Thoracic aorta (tissue), 2 donors: Measurements from ENCODE around the gene MTHFSD. TPM values are rescaled to one million over a fixed set of nuclear protein-coding genes. Genes with fewer than 3 reads are reported as not detected.

Experiments
- ATAC-seq: fragments of 150-250 bp; one replicate; pipeline ENCODE4 v1.8.0; 2017; ENCODE audit warnings: low read depth; ENCODE audit not compliant: insufficient number of reproducible peaks, low FRiP score
- DNase-seq: peaks from one replicate; pipeline ENCODE4 v3.0.0-alpha.2; 2020; ENCODE audit warnings: low spot score
- H3K27ac ChIP-seq, 2 donors: fragments of 200-600 bp; sonication (generic); 1 replicate in 1 of 2; 2 replicates in 1 of 2; pipeline ENCODE4 v1.5.1; 2016; ENCODE audit warnings: mild to moderate bottlenecking in 2 of 2, moderate library complexity in 2 of 2
- H3K27me3 ChIP-seq: fragments of 200-600 bp; sonication (generic); replicated peaks from 2 replicates; pipeline ENCODE4 v1.6.0; 2016; ENCODE audit warnings: mild to moderate bottlenecking; ENCODE audit not compliant: insufficient read depth
- H3K36me3 ChIP-seq: fragments of 200-600 bp; sonication (generic); one replicate; pipeline ENCODE4 v1.5.1; 2016
- H3K4me1 ChIP-seq, 2 donors: fragments of 200-600 bp; sonication (generic); 1 replicate in 1 of 2; 2 replicates in 1 of 2; pipeline versions ENCODE4 v1.5.1 to v1.6.0; 2016; ENCODE audit warnings: low read depth in 2 of 2, mild to moderate bottlenecking in 1 of 2; ENCODE audit not compliant: control insufficient read depth in 1 of 2
- H3K4me3 ChIP-seq: fragments of 200-600 bp; sonication (generic); 2 replicates; pipeline ENCODE4 v1.5.1; 2016; ENCODE audit warnings: mild to moderate bottlenecking
- H3K9me3 ChIP-seq: fragments of 200-600 bp; sonication (generic); 2 replicates; pipeline ENCODE4 v1.5.1; 2016
- CTCF ChIP-seq: fragments of 200-600 bp; sonication (generic); IDR thresholded peaks from one replicate; pipeline ENCODE4 v1.5.1; 2019; ENCODE audit warnings: antibody characterized with exemption
- total RNA-seq, 2 donors: library from RNA; depleted of rRNA; stranded (reverse); fragments of >200 nt; gene quantifications; one replicate each; pipeline versions ENCODE4 v1.1.0 to v1.2.3, GENCODE V29; 2016

Gene MTHFSD
- total RNA-seq, 2 donors from 2014 or later, result 25.0 to 30.8 TPM

GRCh38 chr16:86565644-86566511 lies 10.8 kb upstream of the MTHFSD start:
- no peak for TF ChIP-seq CTCF
- no peaks in the 10 kb centered on the region for H3K36me3 ChIP-seq
- DNase-seq (no peak), ATAC-seq (no peak)
- no peaks in the 10 kb centered on the region for H3K9me3 ChIP-seq
- no peaks in the 10 kb centered on the region for H3K4me1 ChIP-seq
- peak overlapping the region; percentile 91 to 97 for H3K27ac ChIP-seq
- no peaks in the 10 kb centered on the region for H3K27me3 ChIP-seq
- H3K4me3 ChIP-seq, result peak overlapping the region; percentile 94

GRCh38 chr16:86565181-86565631 lies 10.2 kb upstream of the MTHFSD start:
- Histone ChIP-seq H3K4me1 (no peaks in the 10 kb centered on the region), H3K27me3 (no peaks in the 10 kb centered on the region), H3K9me3 (no peaks in the 10 kb centered on the region), H3K4me3 (peak overlapping the region; percentile 94), H3K36me3 (no peaks in the 10 kb centered on the region), H3K27ac (peak overlapping the region; percentile 91 to 97)
- TF ChIP-seq CTCF, result no peak
- ATAC-seq (no peak), DNase-seq (no peak)

GRCh38 chr16:86563469-86564345 lies 8.7 kb upstream of the MTHFSD start:
- Histone ChIP-seq H3K4me3 (peak overlapping the region; percentile 94), H3K4me1 (peaks cover 3 to 6% of the 10 kb centered on the region in 2 donors), H3K27ac (peak overlapping the region; percentile 91 to 97), H3K9me3 (no peaks in the 10 kb centered on the region), H3K27me3 (no peaks in the 10 kb centered on the region), H3K36me3 (no peaks in the 10 kb centered on the region)
- TF ChIP-seq CTCF, result peak; percentile 100
- peak; percentile 85 for DNase-seq
- ATAC-seq, result peak; percentile 6

- H3K27me3 ChIP-seq, result no peaks in the 10 kb centered on the region
These were observed 7.3 kb upstream of the MTHFSD start for GRCh38 chr16:86562356-86562755.

More at GRCh38 chr16:86562356-86562755, 7.3 kb upstream of the MTHFSD start:
- Histone ChIP-seq H3K27ac (no peak overlapping the region), H3K36me3 (no peaks in the 10 kb centered on the region), H3K4me3 (no peak overlapping the region), H3K4me1 (peaks cover 3 to 16% of the 10 kb centered on the region in 2 donors), H3K9me3 (no peaks in the 10 kb centered on the region)
- TF ChIP-seq CTCF, result no peak
- DNase-seq (no peak), ATAC-seq (no peak)
